ENCODE results near the gene ALDH1L1. TPM values are rescaled to one million over a fixed set of nuclear protein-coding genes. Genes with fewer than 3 reads are reported as not detected.

The ALDH1L1 gene
- polyA plus RNA-seq, 1 donor: 44.0 TPM

GRCh38 chr3:126119976-126120375, 60.4 kb downstream of the ALDH1L1 start:
- DNase-seq: no peak

- DNase-seq: no peak
Observed at GRCh38 chr3:126119008-126119675, 61.2 kb downstream of the ALDH1L1 start.

GRCh38 chr3:126118591-126118990, 61.8 kb downstream of the ALDH1L1 start:
- no peak for DNase-seq

GRCh38 chr3:126117786-126118185, 62.6 kb downstream of the ALDH1L1 start:
- DNase-seq: no peak

- no peak for DNase-seq
Observed at GRCh38 chr3:126117212-126117611, 63.2 kb downstream of the ALDH1L1 start.

- no peak for DNase-seq
Observed at GRCh38 chr3:126116526-126116925, 63.9 kb downstream of the ALDH1L1 start.

- DNase-seq: no peak
Observed at GRCh38 chr3:126114443-126115386, 65.7 kb downstream of the ALDH1L1 start.

GRCh38 chr3:126113733-126114442, 66.5 kb downstream of the ALDH1L1 start:
- DNase-seq: no peak

- no peak for DNase-seq
Observed at GRCh38 chr3:126113238-126113555, 67.2 kb downstream of the ALDH1L1 start.

GRCh38 chr3:126112531-126113237, 67.7 kb downstream of the ALDH1L1 start:
- no peak for DNase-seq

- no peak for DNase-seq
Observed at GRCh38 chr3:126111566-126112475, 68.6 kb downstream of the ALDH1L1 start.

- no peak for DNase-seq
Observed at GRCh38 chr3:126111126-126111551, 69.2 kb downstream of the ALDH1L1 start.

- no peak for DNase-seq
Observed at GRCh38 chr3:126110431-126111125, 69.8 kb downstream of the ALDH1L1 start.

GRCh38 chr3:126109880-126110235, 70.5 kb downstream of the ALDH1L1 start:
- no peak for DNase-seq

GRCh38 chr3:126109146-126109879, 71.1 kb downstream of the ALDH1L1 start:
- DNase-seq: no peak

- DNase-seq: no peak
Observed at GRCh38 chr3:126108676-126109050, 71.7 kb downstream of the ALDH1L1 start.

- DNase-seq: no peak
Observed at GRCh38 chr3:126107957-126108675, 72.3 kb downstream of the ALDH1L1 start.

- DNase-seq: no peak
Observed at GRCh38 chr3:126107203-126107939, 73.0 kb downstream of the ALDH1L1 start.

Measured in left kidney (tissue), 2 donors.